Measurements from ENCODE around the gene RALA.
"Not testable (repeated sequence)": the region's sequence is repeated elsewhere in the genome, so short reads cannot be mapped to it uniquely, and the experiment has no call there.

The RALA gene

DNA sequence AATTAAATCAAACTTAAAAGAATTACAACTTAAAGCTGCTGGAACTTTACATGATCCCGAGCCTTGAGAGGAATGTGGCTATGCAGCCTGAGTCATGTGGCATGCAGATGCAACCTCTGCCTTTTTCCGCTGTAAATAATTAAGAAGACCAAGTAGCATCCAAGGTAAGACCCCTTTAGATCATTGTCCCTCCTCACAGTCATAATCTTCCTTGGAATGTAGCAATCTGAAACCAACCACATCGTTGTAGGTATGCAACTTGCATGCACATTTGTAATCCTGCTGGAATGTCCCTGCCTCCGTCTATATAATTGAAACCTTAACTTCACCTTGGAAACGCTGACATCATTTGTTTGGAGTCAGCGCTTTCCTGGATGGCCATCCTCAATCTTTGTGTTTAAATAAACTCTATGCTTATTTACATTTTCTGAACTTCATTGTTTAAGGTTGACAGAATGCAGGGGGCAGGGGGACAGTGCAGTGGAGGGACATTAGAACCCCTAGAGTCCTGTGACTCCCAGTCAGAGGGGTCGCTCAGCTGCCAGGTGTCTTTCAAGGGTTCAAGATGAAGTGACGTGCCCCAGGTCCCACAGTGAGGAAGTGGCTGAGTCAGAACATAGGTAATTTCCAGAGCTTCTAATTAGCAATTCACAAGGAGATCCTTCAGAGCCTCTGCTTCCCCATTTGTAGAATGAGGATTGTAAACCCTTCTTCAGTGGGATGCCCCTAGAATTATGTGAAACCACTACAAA lies 110.7 kb downstream of the RALA start:
- no peak for DNase-seq

DNA sequence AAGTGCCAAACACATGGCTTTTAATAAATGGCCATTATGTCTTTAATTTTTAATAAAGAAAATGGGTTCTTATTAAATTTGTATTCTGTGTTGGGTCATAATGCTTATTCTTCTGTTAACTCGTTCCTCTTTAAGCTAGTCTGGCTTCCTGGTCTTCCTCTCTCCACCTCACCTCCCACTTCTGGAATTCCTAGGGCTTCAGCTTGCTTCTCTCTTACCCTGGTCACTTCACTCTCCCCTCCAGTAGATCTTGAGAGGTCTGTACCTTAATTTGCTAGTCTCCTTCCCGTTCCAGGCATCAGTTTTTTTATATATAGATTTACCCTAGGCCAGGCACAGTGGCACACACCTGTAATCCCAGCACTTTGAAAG lies 111.2 kb downstream of the RALA start:
- DNase-seq = no peak

GRCh38 chr7:39735903-39736302 lies 112.5 kb downstream of the RALA start:
- no peak for DNase-seq

- no peak for DNase-seq
These were observed 118.7 kb downstream of the RALA start for GRCh38 chr7:39741942-39742623.

DNA sequence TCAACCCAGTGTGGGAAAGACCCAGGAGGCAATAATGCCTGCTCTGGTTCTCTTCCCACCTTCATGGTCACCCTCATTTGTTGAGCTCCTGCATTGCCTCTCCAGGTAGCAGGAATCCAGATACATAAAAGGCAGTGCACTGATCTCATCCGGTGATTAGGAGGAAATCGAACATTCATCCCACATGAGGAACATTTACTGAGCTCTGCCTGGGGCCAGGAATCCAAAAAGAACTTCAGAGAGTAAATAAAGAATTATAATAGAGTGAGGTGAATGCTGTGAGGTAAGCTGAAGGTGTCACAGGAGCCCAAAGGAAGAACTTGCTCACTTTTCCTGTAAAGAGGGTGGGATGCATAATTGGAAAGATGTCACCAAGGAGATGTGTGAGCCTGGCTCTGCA lies 121.2 kb downstream of the RALA start:
- no peak for DNase-seq

DNA sequence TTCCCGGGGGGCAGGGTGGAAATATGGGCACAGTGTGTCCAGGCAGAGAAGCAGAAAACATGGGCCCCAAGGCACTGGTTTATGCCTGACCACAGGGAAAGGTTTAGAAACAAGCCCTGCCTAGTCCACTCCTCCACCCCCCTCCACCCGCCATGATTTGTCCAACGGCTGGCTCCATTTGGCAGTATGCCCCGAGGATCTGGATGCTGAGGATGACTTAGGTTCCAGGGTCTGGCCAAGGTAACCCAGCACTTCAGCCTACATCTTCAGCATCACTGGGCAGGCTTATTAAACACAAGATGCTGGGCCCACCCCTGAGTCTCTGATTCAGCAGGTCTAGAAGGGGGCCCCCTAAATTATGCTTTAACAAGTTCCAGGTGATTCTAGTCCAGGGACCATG lies 121.9 kb downstream of the RALA start:
- DNase-seq = no peak

DNA sequence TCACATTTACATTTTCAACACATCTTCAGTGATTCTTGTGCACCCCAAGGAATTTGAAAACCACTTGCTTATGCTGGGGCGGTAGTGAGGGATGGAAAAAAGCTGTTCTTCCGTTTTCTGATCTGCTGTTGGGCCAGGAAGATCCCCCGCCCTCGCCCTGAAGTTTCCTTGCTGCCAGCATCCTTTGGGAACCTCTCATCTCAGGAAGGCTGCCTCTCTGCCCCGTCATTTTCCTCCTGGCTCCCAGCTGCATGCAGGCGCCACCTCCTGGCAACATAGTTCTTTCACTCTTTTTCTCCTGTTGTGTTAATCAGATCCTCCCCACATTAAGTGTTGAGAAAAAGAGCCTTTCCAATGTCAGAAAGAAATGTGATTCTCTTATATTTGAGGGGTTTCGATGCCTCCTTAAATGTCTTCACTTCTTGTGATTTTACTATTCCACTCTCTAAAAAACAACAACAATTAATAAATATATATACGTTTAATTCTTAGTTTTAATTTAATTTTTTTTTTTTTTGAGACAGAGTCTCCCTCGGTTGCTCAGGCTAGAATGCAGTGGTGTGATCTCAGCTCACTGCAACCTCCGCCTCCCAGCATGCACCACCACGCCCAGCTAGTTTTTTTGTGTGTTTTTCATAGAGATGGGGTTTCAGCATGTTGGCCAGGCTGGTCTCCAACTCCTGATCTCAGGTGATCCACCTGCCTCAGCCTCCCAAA lies 122.9 kb downstream of the RALA start:
- DNase-seq = peak; percentile 25

GRCh38 chr7:39749177-39749576 lies 125.8 kb downstream of the RALA start:
- no peak for DNase-seq

- no peak for DNase-seq
These were observed 126.3 kb downstream of the RALA start for GRCh38 chr7:39749717-39750116.

DNA sequence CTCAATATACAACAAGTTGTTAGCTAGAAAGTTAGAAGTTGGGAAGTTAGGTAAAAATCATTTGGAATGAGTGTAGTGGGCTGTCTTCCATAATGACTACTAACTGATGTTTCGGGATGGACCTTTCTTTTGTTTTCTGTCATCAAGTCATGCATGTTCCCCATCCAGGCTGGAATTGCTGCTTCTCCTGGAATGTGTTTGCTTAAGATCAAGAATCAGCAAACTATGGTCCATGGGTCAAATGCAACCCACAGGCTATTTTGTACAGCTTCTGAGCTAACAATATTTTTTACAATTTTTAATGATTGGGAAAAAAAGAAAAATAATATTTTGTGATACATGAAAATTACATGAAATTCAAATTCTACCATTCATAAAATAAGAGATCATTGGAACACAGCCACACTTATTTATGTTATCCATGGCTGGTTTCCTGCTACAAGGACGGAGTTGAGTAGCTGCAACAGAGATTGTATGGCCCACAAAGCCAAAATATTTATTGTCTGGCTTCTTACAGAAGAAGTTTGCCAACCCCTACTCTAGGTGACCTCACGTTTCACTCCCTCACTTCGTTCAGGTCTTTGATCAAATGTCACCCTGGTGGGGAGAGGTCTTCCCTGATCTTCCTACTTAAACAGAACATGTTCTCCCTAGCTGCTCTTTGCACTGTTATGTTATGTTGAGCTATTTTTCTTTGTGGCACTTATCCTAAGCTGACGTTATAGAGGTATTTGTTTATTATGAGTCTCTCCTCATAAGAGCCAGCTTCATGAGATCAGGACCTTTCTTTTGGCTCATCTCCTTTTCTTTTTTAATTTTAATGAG lies 127.1 kb downstream of the RALA start:
- no peak for DNase-seq

GRCh38 chr7:39753237-39753636 lies 129.9 kb downstream of the RALA start:
- not testable (repeated sequence) for DNase-seq

- no peak for DNase-seq
These were observed 130.5 kb downstream of the RALA start for GRCh38 chr7:39753823-39754325.

- DNase-seq = no peak
These were observed 131.2 kb downstream of the RALA start for GRCh38 chr7:39754326-39755120.

DNA sequence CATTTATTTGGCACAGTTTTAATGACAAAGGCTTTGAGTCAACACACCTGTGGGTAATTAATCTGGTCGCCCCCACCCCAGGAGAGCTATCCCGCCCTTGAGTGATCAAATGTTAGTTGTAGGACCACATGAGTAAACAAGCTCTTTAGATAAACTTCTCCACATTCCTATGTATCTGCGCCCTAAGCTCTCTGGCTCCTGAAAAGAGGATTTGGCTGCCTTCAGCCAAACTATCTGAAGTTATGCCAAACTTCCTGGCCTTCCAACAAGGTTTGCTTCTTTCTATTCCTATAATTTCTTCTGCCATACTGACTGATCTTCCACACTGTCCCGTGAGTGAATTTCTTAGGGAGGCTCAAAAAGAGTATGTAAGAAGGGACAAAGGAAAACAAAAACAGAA lies 134.2 kb downstream of the RALA start:
- DNase-seq = no peak

Data from T1000 (cell line).